ENCODE results near the gene SYT12.

DNA sequence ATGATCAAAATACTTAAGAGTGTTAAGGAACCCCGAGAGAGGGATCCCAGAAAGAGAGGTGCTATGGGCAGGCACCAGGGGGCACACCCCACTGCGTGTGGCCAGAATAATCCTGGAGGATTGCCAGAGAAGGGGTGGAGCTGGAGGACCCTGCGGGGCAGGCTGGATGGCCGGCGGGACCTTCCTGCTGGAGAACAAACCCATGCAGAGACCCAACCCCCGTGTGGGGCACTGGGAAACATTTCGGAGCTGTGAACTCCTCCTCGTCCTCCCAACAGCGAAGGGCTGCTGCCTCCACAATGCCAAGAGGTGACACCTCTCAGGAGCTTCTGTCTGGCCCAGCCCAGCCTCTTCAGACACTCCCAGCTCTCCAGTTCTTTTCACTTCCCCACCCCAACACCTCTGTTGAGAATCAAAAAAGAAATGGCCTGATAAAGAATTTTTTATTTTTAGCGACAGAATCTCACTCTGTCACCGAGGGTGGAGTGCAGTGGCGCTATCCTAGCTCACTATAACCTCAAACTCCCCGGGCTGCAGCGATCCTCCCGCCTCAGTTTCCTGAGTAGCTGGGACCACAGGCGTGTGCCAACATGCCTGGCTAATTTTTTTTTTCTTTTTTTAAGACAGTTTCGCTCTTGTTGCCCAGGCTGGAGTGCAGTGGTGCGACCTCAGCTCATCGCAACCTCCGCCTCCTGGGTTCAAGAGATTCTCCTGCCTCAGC, 59.3 kb downstream of the SYT12 start:
- no peak for TF ChIP-seq SPI1 (IDR thresholded peaks at IDR 0.05; ENCODE audit: low read depth, low read length)
- TF ChIP-seq POLR2A (IDR thresholded peaks at IDR 0.05; ENCODE audit: low read depth, low read length): no peak
- TF ChIP-seq POLR2AphosphoS5 (IDR thresholded peaks at IDR 0.05; ENCODE audit: low read depth, low read length): no peak
- no peak for TF ChIP-seq POU2F2 (IDR thresholded peaks at IDR 0.05; ENCODE audit: low read depth, low read length)
- no peak for TF ChIP-seq TAF1 (IDR thresholded peaks at IDR 0.05; ENCODE audit: low read depth, low read length)

All from GM12891 (cell line).